Endometrial microvascular endothelial cells (primary cell): ENCODE data around the gene QPRT. TPM values are rescaled to one million over a fixed set of nuclear protein-coding genes. Genes with fewer than 3 reads are reported as not detected.
"Not testable (repeated sequence)": the region's sequence is repeated elsewhere in the genome, so short reads cannot be mapped to it uniquely, and the experiment has no call there.

Experiments
- in situ Hi-C: cut with HindIII; loops from 2 replicates; pipeline ENCODE4 v1.10.0; 2017; ENCODE audit warnings: low sequenced_read_pairs, low pct_unique_long_range_greater_than_20kb; ENCODE audit errors: inconsistent ontology term
- total RNA-seq: library from RNA; depleted of rRNA; stranded (reverse); fragments of >200 nt; gene quantifications from one replicate; pipeline ENCODE4 v1.2.3, GENCODE V29; 2015; ENCODE audit errors: inconsistent ontology term

Gene QPRT
- total RNA-seq, 1 donor from 2014 or later, result not detected

GRCh38 chr16:29708917-29709600 lies 30.1 kb downstream of the QPRT start:
- in situ Hi-C loops, result no loop called here

- in situ Hi-C loops, result not testable (repeated sequence)
Observed at GRCh38 chr16:29709657-29710056, 30.7 kb downstream of the QPRT start.

- in situ Hi-C loops, result no loop called here
Observed at GRCh38 chr16:29710227-29711219, 31.5 kb downstream of the QPRT start.

DNA sequence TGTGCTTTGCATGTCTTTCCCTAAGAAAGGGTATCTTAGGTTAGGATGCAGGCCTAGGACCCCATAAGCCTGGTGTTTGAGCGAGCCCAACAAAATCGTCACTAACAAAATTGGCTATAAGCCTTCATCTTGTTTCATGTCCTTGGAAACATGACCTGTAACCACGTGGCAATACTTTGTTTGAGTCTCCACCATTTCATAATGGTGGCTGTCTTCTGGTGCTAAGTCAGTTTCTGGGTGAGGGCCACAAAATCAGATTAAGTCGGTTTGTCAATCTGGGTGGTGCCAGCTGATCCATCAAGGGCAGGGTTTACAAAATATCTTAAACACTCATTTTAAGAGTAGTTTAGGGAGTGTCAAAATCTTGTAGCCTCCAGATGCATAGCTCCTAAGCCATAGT lies 33.8 kb downstream of the QPRT start:
- in situ Hi-C loops, result no loop called here

- in situ Hi-C loops, result no loop called here
Observed at GRCh38 chr16:29714396-29714795, 35.4 kb downstream of the QPRT start.

DNA sequence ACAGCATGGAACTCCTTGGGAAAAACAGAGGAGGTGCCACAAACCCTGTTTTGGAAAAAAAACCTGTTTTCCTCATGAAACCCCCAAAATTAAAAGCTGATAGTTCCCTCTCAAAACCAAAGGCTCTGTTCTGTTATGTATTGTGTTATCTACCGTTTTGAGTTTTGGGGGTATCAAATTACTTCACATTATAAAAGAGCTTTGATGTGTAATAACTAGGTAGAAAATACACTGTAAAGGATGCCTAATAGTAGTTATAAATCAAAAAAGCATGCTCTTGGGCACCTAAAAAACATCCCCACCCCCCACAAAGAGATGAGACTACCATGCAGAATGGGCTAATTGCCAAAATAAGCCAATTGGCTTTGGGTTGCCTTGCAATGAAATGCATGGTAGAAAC lies 36.0 kb downstream of the QPRT start:
- in situ Hi-C loops, result no loop called here

GRCh38 chr16:29717113-29717512 lies 38.1 kb downstream of the QPRT start:
- in situ Hi-C loops, result no loop called here

GRCh38 chr16:29719063-29719462 lies 40.1 kb downstream of the QPRT start:
- in situ Hi-C loops, result no loop called here

- in situ Hi-C loops, result no loop called here
Observed at GRCh38 chr16:29720703-29721102, 41.7 kb downstream of the QPRT start.

DNA sequence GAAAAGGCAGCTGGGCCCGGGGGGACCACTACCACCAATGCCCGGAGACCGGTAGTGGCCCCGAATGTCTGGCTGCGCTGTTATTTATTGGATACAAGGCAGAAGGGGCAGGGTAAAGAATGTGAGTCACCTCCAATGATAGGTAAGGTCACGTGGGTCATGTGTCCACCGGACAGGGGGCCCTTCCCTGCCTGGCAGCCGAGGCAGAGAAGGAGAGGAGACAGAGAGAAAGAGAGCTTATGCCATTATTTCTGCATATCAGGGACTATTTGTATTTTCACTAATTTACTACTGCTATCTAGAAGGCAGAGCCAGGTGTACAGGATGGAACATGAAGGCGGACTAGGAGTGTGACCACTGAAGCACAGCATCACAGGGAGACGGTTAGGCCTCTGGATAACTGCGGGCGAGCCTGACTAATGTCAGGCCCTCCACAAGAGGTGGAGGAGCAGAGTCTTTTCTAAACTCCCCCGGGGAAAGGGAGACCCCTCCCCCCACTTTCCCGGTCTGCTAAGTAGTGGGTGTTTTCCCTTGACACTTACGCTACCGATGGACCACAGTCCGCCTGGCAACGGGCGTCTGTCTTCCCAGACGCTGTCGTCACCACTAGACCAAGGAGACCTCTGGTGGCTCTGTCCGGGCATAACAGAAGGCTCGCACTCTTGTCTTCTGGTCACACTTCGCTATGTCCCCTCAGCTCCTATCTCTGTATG lies 42.3 kb downstream of the QPRT start:
- in situ Hi-C loops, result not testable (repeated sequence)

DNA sequence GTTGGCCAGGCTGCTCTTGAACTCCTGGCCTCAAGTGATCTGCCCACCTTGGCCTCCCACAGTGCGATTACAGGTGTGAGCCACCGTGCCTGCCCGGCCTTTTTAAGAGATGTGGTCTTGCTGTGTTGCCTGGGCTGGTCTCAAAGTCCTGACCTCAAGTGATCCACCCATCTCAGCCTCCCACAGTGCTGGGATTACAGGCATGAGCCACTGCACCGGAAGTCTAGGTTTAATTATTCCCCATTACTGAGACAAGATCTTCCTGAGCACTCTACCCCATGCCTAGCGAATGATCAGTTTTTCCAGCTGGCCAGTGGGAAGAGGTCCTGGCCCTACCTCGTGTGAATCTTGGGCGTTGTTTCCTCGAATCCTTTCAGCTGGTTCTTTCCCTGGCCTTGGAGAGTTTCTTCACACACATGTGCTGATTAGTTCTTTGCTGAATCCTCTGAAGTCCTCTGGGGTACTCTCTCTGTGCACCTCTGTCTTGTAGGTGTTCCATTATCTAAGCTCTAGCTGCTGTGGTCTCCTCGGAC lies 47.9 kb downstream of the QPRT start:
- in situ Hi-C loops, result no loop called here

GRCh38 chr16:29727452-29727851 lies 48.5 kb downstream of the QPRT start:
- in situ Hi-C loops, result no loop called here

GRCh38 chr16:29729116-29729521 lies 50.1 kb downstream of the QPRT start:
- in situ Hi-C loops, result no loop called here

DNA sequence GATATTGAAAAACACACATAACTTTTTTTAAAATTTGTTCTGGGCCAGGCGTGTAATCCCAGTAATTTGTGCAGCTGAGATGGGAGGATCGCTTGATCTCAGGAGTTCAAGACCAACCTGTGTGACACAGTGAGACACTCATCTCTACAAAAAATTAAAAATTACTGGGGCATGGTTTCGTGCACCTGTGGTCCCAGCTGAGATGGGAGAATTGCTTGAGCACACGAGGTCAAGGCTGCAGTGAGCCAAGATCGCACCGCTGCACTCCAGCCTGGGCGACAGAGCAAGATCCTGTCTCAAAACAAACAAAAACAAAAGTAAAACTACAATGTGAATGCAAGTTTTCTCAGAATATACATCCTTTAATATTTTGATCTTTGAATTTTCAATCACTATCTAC lies 51.7 kb downstream of the QPRT start:
- in situ Hi-C loops, result no loop called here

DNA sequence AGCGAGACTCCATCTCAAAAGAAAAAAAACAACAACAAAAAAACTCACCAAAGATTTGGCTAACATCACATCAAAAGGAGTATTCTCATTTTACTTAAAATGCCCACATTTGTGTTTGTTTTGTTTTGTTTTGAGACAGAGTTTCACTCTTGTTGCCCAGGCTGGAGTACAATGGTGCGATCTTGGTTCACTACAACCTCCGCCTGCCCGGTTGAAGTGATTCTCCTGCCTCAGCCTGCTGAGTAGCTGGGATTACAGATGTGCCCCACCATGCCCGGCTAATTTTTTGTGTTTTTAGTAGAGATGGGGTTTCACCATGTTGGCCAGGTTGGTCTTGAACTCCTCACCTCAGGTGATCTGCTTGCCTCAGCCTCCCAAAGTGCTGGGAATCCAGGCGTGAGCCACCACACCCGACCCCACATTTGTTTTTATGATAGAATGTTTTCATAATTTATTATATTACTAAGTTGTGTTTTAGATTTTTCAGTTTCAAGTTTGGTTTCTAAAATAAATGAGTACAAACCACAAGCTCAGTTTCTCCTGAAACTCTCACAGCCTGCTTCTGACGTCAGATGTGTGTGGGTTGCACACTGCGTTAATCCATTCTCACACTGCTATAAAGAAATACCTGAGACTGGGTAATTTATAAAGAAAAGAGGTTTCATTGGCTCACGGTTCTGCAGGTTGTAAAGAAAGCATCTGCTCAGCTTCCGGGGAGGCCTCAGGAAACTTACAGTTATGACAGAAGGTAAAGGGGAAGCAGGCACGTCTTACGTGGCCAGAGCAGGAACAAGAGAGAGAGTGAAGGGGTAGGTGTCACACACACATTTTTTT lies 53.0 kb downstream of the QPRT start:
- in situ Hi-C loops, result not testable (repeated sequence)

DNA sequence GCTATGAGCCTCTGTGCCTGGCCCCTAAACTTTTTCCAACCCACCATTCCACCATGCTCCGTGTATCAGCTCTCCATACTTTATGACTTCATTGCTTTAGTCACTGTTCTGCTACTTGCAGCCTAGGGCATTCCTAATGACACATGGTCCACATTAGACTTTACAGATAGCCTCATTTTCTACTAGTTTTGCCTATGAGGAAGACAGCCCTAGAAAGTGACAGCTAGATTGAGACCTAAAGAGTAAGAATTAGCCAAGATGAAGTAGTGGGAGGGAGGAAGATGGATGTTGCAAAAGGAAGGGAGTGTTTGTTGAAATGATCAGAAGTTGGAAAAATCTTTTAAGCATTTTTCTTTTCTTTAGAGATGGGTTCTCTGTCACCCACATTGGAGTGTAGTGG lies 55.8 kb downstream of the QPRT start:
- in situ Hi-C loops, result no loop called here

DNA sequence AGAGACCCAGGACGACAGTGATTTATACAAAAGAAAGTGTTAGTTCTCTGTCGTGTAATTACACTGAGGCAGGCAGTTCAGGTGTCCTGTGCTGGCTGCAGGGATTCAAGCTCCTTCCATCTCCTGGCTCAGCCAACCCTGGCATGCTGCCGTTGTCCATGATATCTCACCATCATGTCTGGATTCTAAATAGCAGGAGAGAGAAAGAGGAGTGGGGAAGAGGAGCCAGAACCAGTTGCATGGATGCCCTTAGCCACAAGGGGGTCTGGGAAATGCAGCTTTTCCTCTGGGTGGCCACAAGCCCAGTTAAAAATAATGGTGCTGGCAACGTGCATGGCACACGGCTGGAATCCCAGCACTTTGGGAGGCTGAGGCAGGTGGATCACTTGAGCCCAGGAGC lies 57.1 kb downstream of the QPRT start:
- in situ Hi-C loops, result no loop called here

DNA sequence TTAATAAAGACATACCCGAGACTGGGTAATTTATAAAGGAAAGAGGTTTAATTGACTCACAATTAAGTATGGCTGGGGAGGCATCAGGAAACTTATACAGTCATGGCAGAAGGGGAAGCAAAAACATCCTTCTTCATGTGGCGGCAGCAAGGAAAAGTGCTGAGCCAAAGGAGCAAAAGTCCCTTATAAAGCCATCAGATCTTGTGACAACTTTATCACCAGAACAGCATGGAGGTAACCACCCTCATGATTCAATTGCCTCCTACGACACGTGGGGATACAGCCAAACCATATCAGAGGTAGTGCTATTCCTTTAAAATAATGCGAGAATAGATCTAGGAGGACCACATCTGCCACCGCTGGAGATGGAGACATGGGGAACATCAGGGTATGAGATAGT lies 57.8 kb downstream of the QPRT start:
- in situ Hi-C loops, result no loop called here
